Calu3 (cell line): ENCODE data around the gene TBX18. TPM values are rescaled to one million over a fixed set of nuclear protein-coding genes. Genes with fewer than 3 reads are reported as not detected.

Experiments used
- BruUV-seq: library from RNA; stranded (reverse); fragments of 400-500 nt; replicated peaks from 2 replicates; lab custom pipeline; 2021; lab: Mats Ljungman, UMichigan
- CTCF ChIA-PET: fragments of 300-600 bp; sonication (Branson Sonifier 250); formaldehyde crosslinking; loops from one replicate; lab custom pipeline; 2022; ENCODE audit warnings: antibody characterized with exemption; lab: Charles Lee
- DNase-seq: peaks from one replicate; pipeline ENCODE4 v3.0.0; 2022
- H3K27ac Mint-ChIP-seq: one replicate; pipeline ENCODE4 v1.8.0; 2022; ENCODE audit warnings: mixed read lengths; ENCODE audit not compliant: unreplicated experiment
- H3K27me3 Mint-ChIP-seq: one replicate; pipeline ENCODE4 v1.8.0; 2022; ENCODE audit warnings: mixed read lengths; ENCODE audit not compliant: unreplicated experiment
- H3K36me3 Mint-ChIP-seq: one replicate; pipeline ENCODE4 v1.8.0; 2022; ENCODE audit warnings: mild to moderate bottlenecking, moderate library complexity, mixed read lengths; ENCODE audit not compliant: insufficient read depth, unreplicated experiment
- H3K4me1 Mint-ChIP-seq: one replicate; pipeline ENCODE4 v1.8.0; 2022; ENCODE audit warnings: mild to moderate bottlenecking, low read depth, mixed read lengths; ENCODE audit not compliant: unreplicated experiment
- H3K4me3 Mint-ChIP-seq: one replicate; pipeline ENCODE4 v1.8.0; 2022; ENCODE audit warnings: mild to moderate bottlenecking, low read depth, moderate library complexity, mixed read lengths; ENCODE audit not compliant: unreplicated experiment
- H3K9me3 Mint-ChIP-seq: one replicate; pipeline ENCODE4 v1.8.0; 2022; ENCODE audit warnings: low read depth, mixed read lengths; ENCODE audit not compliant: unreplicated experiment
- CTCF ChIP-seq: fragments of 200-600 bp; IDR thresholded peaks from one replicate; pipeline ENCODE4 v1.8.0; 2022; ENCODE audit warnings: antibody characterized with exemption; ENCODE audit not compliant: unreplicated experiment
- intact Hi-C: fragments of 100-400 bp; cut with micrococcal nuclease; formaldehyde crosslinking; loops from one replicate; pipeline ENCODE4 v1.10.0; 2022; ENCODE audit not compliant: unreplicated experiment
- total RNA-seq: library from RNA; stranded (reverse); gene quantifications from 2 replicates; pipeline ENCODE4 v1.2.3, GENCODE V29; 2022

TBX18 gene
- total RNA-seq, 1 experiment from 2014 or later, result 48.5 TPM

- CTCF ChIA-PET, result interaction anchor here (1.4 kb wide), 1 partner anchor 128 kb away, joined by 4 read pairs; no protein-coding TSS in a partner anchor
- Mint-ChIP-seq H3K9me3 (peaks cover 3% of the 10 kb centered on the region), H3K4me1 (peaks cover 62% of the 10 kb centered on the region), H3K36me3 (peaks cover 31% of the 10 kb centered on the region), H3K4me3 (peak overlapping the region; percentile 43), H3K27me3 (no peaks in the 10 kb centered on the region), H3K27ac (peak overlapping the region; percentile 96)
- TF ChIP-seq CTCF, result no peak
- BruUV-seq, result no TSS peak
- no peak for DNase-seq
- intact Hi-C loops, result loop anchor here (2.0 to 10.0 kb wide), 2 partner anchors 113 to 679 kb away; no protein-coding TSS in a partner anchor
Observed at GRCh38 chr6:84645563-84646266, 118.7 kb downstream of the TBX18 start.

- no TSS peak for BruUV-seq
- H3K36me3 Mint-ChIP-seq, result peaks cover 31% of the 10 kb centered on the region
- peak overlapping the region; percentile 96 for H3K27ac Mint-ChIP-seq
- H3K4me3 Mint-ChIP-seq, result peak overlapping the region; percentile 43
- intact Hi-C loops, result loop anchor here (2.0 to 10.0 kb wide), 5 partner anchors 68 to 680 kb away; no protein-coding TSS in a partner anchor
- peaks cover 64% of the 10 kb centered on the region for H3K4me1 Mint-ChIP-seq
- no peak for TF ChIP-seq CTCF
- DNase-seq, result no peak
- peaks cover 3% of the 10 kb centered on the region for H3K9me3 Mint-ChIP-seq
- CTCF ChIA-PET, result interaction anchor here (1.4 kb wide), 1 partner anchor 129 kb away, joined by 4 read pairs; no protein-coding TSS in a partner anchor
- no peaks in the 10 kb centered on the region for H3K27me3 Mint-ChIP-seq
Observed at GRCh38 chr6:84645000-84645399, 119.4 kb downstream of the TBX18 start.

- H3K4me1 Mint-ChIP-seq, result peaks cover 73% of the 10 kb centered on the region
- no peaks in the 10 kb centered on the region for H3K27me3 Mint-ChIP-seq
- BruUV-seq, result no TSS peak
- CTCF ChIA-PET, result interaction anchor here (0.6 to 1.1 kb wide), 3 partner anchors 20 to 176 kb away, joined by 3 to 6 read pairs (median 4); no protein-coding TSS in a partner anchor
- intact Hi-C loops, result loop anchor here (1.0 to 10.0 kb wide), 6 partner anchors 19 to 681 kb away; no protein-coding TSS in a partner anchor
- H3K4me3 Mint-ChIP-seq, result peak overlapping the region; percentile 29
- DNase-seq, result peak; percentile 48
- peak overlapping the region; percentile 96 for H3K27ac Mint-ChIP-seq
- H3K9me3 Mint-ChIP-seq, result no peaks in the 10 kb centered on the region
- TF ChIP-seq CTCF, result no peak
- H3K36me3 Mint-ChIP-seq, result peaks cover 31% of the 10 kb centered on the region
Observed at GRCh38 chr6:84643778-84644177, 120.6 kb downstream of the TBX18 start.

GRCh38 chr6:84641076-84641475 is 123.3 kb downstream of the TBX18 start:
- Mint-ChIP-seq H3K4me3 (peak overlapping the region; percentile 33), H3K4me1 (peaks cover 80% of the 10 kb centered on the region), H3K27ac (peak overlapping the region; percentile 96), H3K36me3 (peaks cover 31% of the 10 kb centered on the region), H3K9me3 (peaks cover 4% of the 10 kb centered on the region), H3K27me3 (no peaks in the 10 kb centered on the region)
- no TSS peak for BruUV-seq
- CTCF ChIA-PET, result interaction anchor here (0.7 kb wide), 1 partner anchor 16 kb away, joined by 10 read pairs; no protein-coding TSS in a partner anchor
- DNase-seq, result no peak
- TF ChIP-seq CTCF, result no peak
- intact Hi-C loops, result loop anchor here (5.0 to 10.0 kb wide), 4 partner anchors 64 to 684 kb away; no protein-coding TSS in a partner anchor
